Neural progenitor cell (in vitro differentiated cells): ENCODE results near the gene NQO2.

Source experiments
- CTCF ChIP-seq: fragments of 200-600 bp; sonication (generic); IDR thresholded peaks from 2 replicates; pipeline ENCODE4 v1.5.1; 2017; ENCODE audit warnings: antibody characterized with exemption, mild to moderate bottlenecking
- EZH2 ChIP-seq: fragments of 200-600 bp; sonication (generic); IDR thresholded peaks from 2 replicates; pipeline ENCODE4 v1.6.1; 2017; ENCODE audit warnings: antibody characterized with exemption, mild to moderate bottlenecking, moderate library complexity

GRCh38 chr6:2961506-2961905 lies 38.2 kb upstream of the NQO2 start:
- no peak for TF ChIP-seq EZH2
- TF ChIP-seq CTCF = no peak
